ENCODE data around the gene ELF4. TPM values are rescaled to one million over a fixed set of nuclear protein-coding genes. Genes with fewer than 3 reads are reported as not detected.

The ELF4 gene
- total and polyA plus RNA-seq, 9 of the 15 experiments (the other 6 are each of a cell fraction or from before 2014, with no cell fraction given), result 5.9 to 55.8 (median 25.2) TPM

GRCh38 chrX:130015181-130015580, 95.1 kb downstream of the ELF4 start (continued):
- TF ChIP-seq, protein P1, sequence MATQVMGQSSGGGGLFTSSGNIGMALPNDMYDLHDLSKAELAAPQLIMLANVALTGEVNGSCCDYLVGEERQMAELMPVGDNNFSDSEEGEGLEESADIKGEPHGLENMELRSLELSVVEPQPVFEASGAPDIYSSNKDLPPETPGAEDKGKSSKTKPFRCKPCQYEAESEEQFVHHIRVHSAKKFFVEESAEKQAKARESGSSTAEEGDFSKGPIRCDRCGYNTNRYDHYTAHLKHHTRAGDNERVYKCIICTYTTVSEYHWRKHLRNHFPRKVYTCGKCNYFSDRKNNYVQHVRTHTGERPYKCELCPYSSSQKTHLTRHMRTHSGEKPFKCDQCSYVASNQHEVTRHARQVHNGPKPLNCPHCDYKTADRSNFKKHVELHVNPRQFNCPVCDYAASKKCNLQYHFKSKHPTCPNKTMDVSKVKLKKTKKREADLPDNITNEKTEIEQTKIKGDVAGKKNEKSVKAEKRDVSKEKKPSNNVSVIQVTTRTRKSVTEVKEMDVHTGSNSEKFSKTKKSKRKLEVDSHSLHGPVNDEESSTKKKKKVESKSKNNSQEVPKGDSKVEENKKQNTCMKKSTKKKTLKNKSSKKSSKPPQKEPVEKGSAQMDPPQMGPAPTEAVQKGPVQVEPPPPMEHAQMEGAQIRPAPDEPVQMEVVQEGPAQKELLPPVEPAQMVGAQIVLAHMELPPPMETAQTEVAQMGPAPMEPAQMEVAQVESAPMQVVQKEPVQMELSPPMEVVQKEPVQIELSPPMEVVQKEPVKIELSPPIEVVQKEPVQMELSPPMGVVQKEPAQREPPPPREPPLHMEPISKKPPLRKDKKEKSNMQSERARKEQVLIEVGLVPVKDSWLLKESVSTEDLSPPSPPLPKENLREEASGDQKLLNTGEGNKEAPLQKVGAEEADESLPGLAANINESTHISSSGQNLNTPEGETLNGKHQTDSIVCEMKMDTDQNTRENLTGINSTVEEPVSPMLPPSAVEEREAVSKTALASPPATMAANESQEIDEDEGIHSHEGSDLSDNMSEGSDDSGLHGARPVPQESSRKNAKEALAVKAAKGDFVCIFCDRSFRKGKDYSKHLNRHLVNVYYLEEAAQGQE (IDR thresholded peaks at IDR 0.05; ENCODE audit: borderline replicate concordance), result no peak
- TF ChIP-seq, protein P1 (CRISPR knock-in tag; IDR thresholded peaks at IDR 0.05; ENCODE audit: low read depth), result no peak
- no peak for TF ChIP-seq RFX7 (CRISPR knock-in tag; IDR thresholded peaks at IDR 0.05)
- TF ChIP-seq MCM3 (IDR thresholded peaks at IDR 0.05), result no peak
- no peak for TF ChIP-seq ZBTB8A (IDR thresholded peaks at IDR 0.05; ENCODE audit: partially characterized antibody)

Other genes starting within 250 kb of the ELF4 start
- 66.2 and 70.0 TPM in 2 replicates for gene UTP14A, start 204.3 kb downstream of the ELF4 start, total RNA-seq (2014; rRNA removed)
- 82.0 and 87.9 TPM in 2 replicates for gene UTP14A, start 204.3 kb downstream of the ELF4 start, total RNA-seq (2014; rRNA removed; fragmentation: Illumina TruSeq; extraction: Trizol)
- gene UTP14A, start 204.3 kb downstream of the ELF4 start, total RNA-seq (2015; rRNA removed; fragmentation: Illumina TruSeq; extraction: Trizol), result 88.7 and 91.0 TPM in 2 replicates
- 54.6 and 56.2 TPM in 2 replicates for gene UTP14A, start 204.3 kb downstream of the ELF4 start, total RNA-seq (2021)
- gene UTP14A, start 204.3 kb downstream of the ELF4 start, polyA plus RNA-seq (2011; rRNA removed), result 22.8 and 36.9 TPM in 2 replicates
- gene UTP14A, start 204.3 kb downstream of the ELF4 start, polyA plus RNA-seq (2014; fragmentation: Illumina TruSeq; extraction: Trizol), result 70.3 and 87.4 TPM in 2 replicates
- 10 to 100 TPM; 30.5 to 59.9 TPM for gene UTP14A, start 204.3 kb downstream of the ELF4 start, polyA plus RNA-seq (2014; fragmentation: Nextera tagmentation; extraction: Ambion mirVana)
- gene UTP14A, start 204.3 kb downstream of the ELF4 start, polyA plus RNA-seq (2014; rRNA removed), result 59.9 and 64.1 TPM in 2 replicates
- 3.3 and 4.5 TPM in 2 replicates for gene BCORL1, start 127.9 kb downstream of the ELF4 start, total RNA-seq (2014; rRNA removed)
- 1.4 and 2.1 TPM in 2 replicates for gene BCORL1, start 127.9 kb downstream of the ELF4 start, total RNA-seq (2014; rRNA removed; fragmentation: Illumina TruSeq; extraction: Trizol)
- gene BCORL1, start 127.9 kb downstream of the ELF4 start, total RNA-seq (2015; rRNA removed; fragmentation: Illumina TruSeq; extraction: Trizol), result 2.1 and 3.3 TPM in 2 replicates
- 26.2 and 29.6 TPM in 2 replicates for gene BCORL1, start 127.9 kb downstream of the ELF4 start, total RNA-seq (2021)
- 1.0 and 1.7 TPM in 2 replicates for gene BCORL1, start 127.9 kb downstream of the ELF4 start, polyA plus RNA-seq (2011; rRNA removed)
- 16.2 and 18.2 TPM in 2 replicates for gene BCORL1, start 127.9 kb downstream of the ELF4 start, polyA plus RNA-seq (2014; fragmentation: Illumina TruSeq; extraction: Trizol)
- under 1 TPM; 0.48 to 0.55 TPM for gene BCORL1, start 127.9 kb downstream of the ELF4 start, polyA plus RNA-seq (2014; fragmentation: Nextera tagmentation; extraction: Ambion mirVana)
- 4.3 and 5.0 TPM in 2 replicates for gene BCORL1, start 127.9 kb downstream of the ELF4 start, polyA plus RNA-seq (2014; rRNA removed)
- 59.9 and 65.0 TPM in 2 replicates for gene AIFM1, start 55.3 kb upstream of the ELF4 start, total RNA-seq (2014; rRNA removed)
- 101 and 107 TPM in 2 replicates for gene AIFM1, start 55.3 kb upstream of the ELF4 start, total RNA-seq (2014; rRNA removed; fragmentation: Illumina TruSeq; extraction: Trizol)
- 79.9 and 91.4 TPM in 2 replicates for gene AIFM1, start 55.3 kb upstream of the ELF4 start, total RNA-seq (2015; rRNA removed; fragmentation: Illumina TruSeq; extraction: Trizol)
- gene AIFM1, start 55.3 kb upstream of the ELF4 start, total RNA-seq (2021), result 80.7 and 85.2 TPM in 2 replicates
- gene AIFM1, start 55.3 kb upstream of the ELF4 start, polyA plus RNA-seq (2011; rRNA removed), result 85.6 and 111 TPM in 2 replicates
- gene AIFM1, start 55.3 kb upstream of the ELF4 start, polyA plus RNA-seq (2014; fragmentation: Illumina TruSeq; extraction: Trizol), result 99.0 and 117 TPM in 2 replicates
- 10 to 100 TPM; 51.0 to 62.0 TPM for gene AIFM1, start 55.3 kb upstream of the ELF4 start, polyA plus RNA-seq (2014; fragmentation: Nextera tagmentation; extraction: Ambion mirVana)
- 91.2 and 93.7 TPM in 2 replicates for gene AIFM1, start 55.3 kb upstream of the ELF4 start, polyA plus RNA-seq (2014; rRNA removed)
- gene RAB33A, start 61.5 kb upstream of the ELF4 start, total RNA-seq (2014; rRNA removed), result 0.09 TPM in 1 of 2 replicates, not detected in the other
- not detected in 2 replicates for gene RAB33A, start 61.5 kb upstream of the ELF4 start, total RNA-seq (2014; rRNA removed; fragmentation: Illumina TruSeq; extraction: Trizol)
- not detected in 2 replicates for gene RAB33A, start 61.5 kb upstream of the ELF4 start, total RNA-seq (2015; rRNA removed; fragmentation: Illumina TruSeq; extraction: Trizol)
- 0.20 TPM in 1 of 2 replicates, not detected in the other for gene RAB33A, start 61.5 kb upstream of the ELF4 start, total RNA-seq (2021)
- gene RAB33A, start 61.5 kb upstream of the ELF4 start, polyA plus RNA-seq (2011; rRNA removed), result 0.06 and 0.11 TPM in 2 replicates
- not detected in 2 replicates for gene RAB33A, start 61.5 kb upstream of the ELF4 start, polyA plus RNA-seq (2014; fragmentation: Illumina TruSeq; extraction: Trizol)
- under 1 TPM; 0.04 TPM for gene RAB33A, start 61.5 kb upstream of the ELF4 start, polyA plus RNA-seq (2014; fragmentation: Nextera tagmentation; extraction: Ambion mirVana)
- not detected in 2 replicates for gene RAB33A, start 61.5 kb upstream of the ELF4 start, polyA plus RNA-seq (2014; rRNA removed)
- 2.5 and 3.2 TPM in 2 replicates for gene ZNF280C, start 158.4 kb upstream of the ELF4 start, total RNA-seq (2014; rRNA removed)
- 7.6 and 7.7 TPM in 2 replicates for gene ZNF280C, start 158.4 kb upstream of the ELF4 start, total RNA-seq (2014; rRNA removed; fragmentation: Illumina TruSeq; extraction: Trizol)
- 6.9 and 7.1 TPM in 2 replicates for gene ZNF280C, start 158.4 kb upstream of the ELF4 start, total RNA-seq (2015; rRNA removed; fragmentation: Illumina TruSeq; extraction: Trizol)
- gene ZNF280C, start 158.4 kb upstream of the ELF4 start, total RNA-seq (2021), result 4.5 and 4.8 TPM in 2 replicates
- gene ZNF280C, start 158.4 kb upstream of the ELF4 start, polyA plus RNA-seq (2011; rRNA removed), result 6.6 and 8.3 TPM in 2 replicates
- 3.2 and 4.4 TPM in 2 replicates for gene ZNF280C, start 158.4 kb upstream of the ELF4 start, polyA plus RNA-seq (2014; fragmentation: Illumina TruSeq; extraction: Trizol)
- 1 to 10 TPM; 1.6 to 1.8 TPM for gene ZNF280C, start 158.4 kb upstream of the ELF4 start, polyA plus RNA-seq (2014; fragmentation: Nextera tagmentation; extraction: Ambion mirVana)
- 3.6 and 4.8 TPM in 2 replicates for gene ZNF280C, start 158.4 kb upstream of the ELF4 start, polyA plus RNA-seq (2014; rRNA removed)
- 9.0 and 9.5 TPM in 2 replicates for gene SLC25A14, start 229.4 kb upstream of the ELF4 start, total RNA-seq (2014; rRNA removed)
- 15.8 and 16.9 TPM in 2 replicates for gene SLC25A14, start 229.4 kb upstream of the ELF4 start, total RNA-seq (2014; rRNA removed; fragmentation: Illumina TruSeq; extraction: Trizol)
- gene SLC25A14, start 229.4 kb upstream of the ELF4 start, total RNA-seq (2015; rRNA removed; fragmentation: Illumina TruSeq; extraction: Trizol), result 14.0 and 15.2 TPM in 2 replicates
- 13.7 and 14.7 TPM in 2 replicates for gene SLC25A14, start 229.4 kb upstream of the ELF4 start, total RNA-seq (2021)
- gene SLC25A14, start 229.4 kb upstream of the ELF4 start, polyA plus RNA-seq (2011; rRNA removed), result 18.9 and 21.5 TPM in 2 replicates
- 13.6 and 14.8 TPM in 2 replicates for gene SLC25A14, start 229.4 kb upstream of the ELF4 start, polyA plus RNA-seq (2014; fragmentation: Illumina TruSeq; extraction: Trizol)
- 10 to 100 TPM; 32.1 to 33.3 TPM for gene SLC25A14, start 229.4 kb upstream of the ELF4 start, polyA plus RNA-seq (2014; fragmentation: Nextera tagmentation; extraction: Ambion mirVana)
- 17.9 and 19.3 TPM in 2 replicates for gene SLC25A14, start 229.4 kb upstream of the ELF4 start, polyA plus RNA-seq (2014; rRNA removed)

Measured in K562 (cell line).